Measurements from ENCODE around the gene CDK9. TPM values are rescaled to one million over a fixed set of nuclear protein-coding genes. Genes with fewer than 3 reads are reported as not detected.
"Not testable (repeated sequence)": the region's sequence is repeated elsewhere in the genome, so short reads cannot be mapped to it uniquely, and the experiment has no call there.

CDK9 gene
- 36.6 and 37.0 TPM in 2 replicates for total RNA-seq (2014; rRNA removed)
- polyA plus RNA-seq (2012), result 39.8 TPM

DNA sequence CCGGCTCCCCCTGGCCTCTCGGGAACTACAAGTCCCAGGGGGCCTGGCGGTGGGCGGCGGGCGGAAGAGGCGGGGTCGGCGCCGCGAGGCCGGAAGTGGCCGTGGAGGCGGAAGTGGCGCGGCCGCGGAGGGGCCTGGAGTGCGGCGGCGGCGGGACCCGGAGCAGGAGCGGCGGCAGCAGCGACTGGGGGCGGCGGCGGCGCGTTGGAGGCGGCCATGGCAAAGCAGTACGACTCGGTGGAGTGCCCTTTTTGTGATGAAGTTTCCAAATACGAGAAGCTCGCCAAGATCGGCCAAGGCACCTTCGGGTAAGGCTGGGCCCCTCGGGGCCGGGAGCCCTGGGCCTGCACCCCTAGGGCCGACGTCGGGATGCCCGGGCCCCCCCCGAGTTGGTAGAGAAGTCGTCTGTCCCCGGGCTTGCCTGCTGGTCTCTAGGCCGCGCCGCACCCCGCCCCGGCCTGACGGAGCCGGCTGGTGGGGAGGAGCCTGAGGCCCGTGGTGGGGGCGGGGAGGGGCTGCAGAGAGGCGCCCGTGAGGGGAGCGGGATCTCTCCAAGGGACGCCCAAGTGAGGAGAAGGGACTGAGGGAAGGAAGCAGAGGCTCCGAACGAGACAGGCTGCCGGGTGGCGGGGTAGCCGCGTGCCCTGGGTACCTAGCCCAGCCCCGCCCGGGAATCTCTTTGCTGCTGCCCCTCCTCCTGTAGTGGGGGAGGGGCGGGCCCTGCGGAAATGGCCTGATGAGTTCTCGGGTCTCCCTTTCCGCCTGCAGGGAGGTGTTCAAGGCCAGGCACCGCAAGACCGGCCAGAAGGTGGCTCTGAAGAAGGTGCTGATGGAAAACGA lies at the start of gene CDK9:
CDK9 (plus strand) TSS at position 102 of the 840 bp plus-strand sequence; CDS start at position 217, 115 bp downstream.
- DNase-seq (ENCODE audit: low read depth), result peak; percentile 84

DNA sequence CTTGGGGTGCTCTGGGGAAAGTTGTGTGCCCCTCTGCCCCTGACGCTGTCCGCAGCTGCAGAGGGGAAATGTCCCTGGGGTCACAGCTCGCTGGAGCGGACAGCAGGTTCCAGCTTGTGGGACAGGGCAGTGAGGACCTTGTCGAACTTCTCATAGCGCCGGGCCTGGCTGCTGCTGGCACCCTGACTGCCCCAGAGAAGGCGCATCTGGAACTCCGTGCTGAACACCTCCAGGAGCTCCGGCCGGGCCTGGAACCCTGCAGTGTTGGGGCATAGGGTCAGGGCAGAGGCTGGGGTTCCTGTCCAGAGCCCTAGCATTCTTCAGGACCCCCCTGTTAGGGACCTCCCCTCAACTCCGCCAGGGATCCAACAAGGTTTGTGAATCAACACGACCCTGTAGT lies 47.2 kb upstream of the CDK9 start:
- no peak for DNase-seq (ENCODE audit: low read depth)

DNA sequence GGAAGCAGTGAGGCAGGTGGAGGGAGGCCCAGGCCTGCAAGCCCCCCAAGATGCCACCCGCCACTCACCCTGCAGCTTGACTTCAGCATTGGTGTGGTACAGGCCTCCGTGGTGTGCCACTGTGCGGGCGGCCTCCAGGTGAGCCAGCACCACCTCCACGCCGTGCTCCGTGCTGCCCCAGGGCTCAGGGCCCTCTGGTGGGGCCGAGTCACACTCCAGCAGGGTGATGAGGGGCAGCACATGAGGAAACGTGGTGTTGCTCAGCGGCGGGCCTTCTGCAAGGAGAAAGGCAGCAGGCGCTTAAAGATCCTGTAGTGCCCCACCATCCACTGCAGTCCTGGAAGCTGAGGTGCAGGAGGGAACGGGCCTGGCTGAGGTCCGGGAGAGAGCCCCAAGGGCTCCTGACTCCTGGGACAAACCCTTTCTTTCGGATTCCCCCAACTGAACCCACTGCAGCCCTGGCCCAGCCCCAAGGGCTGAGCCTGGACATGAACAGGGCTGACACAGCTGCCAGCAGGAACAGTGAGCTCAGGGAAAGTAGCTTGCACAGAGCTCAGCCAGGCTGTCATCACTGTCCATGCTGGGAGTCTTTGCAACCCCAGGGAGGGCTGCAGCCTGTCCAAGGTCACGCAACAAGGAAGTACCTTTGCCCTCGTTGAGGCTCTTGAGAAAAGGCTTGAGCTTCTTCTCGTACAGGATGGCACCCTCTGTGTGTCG lies 46.1 kb upstream of the CDK9 start:
- DNase-seq (ENCODE audit: low read depth), result no peak

DNA sequence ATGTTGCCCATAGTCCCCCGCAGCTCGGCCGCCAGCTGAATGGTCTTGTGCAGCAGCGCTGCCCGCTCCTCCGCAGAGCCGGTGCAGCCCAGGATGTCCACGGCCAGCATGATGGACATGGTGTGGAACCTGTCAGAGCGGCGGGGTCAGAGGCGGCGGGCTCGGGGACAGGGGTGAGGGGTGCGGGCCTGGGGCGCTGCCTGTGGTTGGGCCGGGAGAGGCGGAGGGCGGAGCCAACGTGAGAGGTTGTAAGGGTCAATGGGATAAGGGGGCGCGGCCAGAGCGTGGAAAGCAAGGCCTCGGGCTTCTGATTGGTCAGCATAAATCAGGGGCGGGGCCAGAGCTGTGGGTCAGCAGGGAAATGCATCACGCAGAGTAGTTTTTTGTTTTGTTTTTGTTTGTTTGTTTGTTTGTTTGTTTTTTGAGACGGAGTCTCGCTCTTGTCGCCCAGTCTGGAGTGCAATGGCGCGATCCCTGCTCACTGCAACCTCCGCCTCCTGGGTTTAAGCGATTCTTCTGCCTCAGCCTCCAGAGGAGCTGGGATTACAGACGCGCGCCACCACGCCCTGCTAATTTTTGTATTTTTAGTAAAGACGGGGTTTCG lies 43.9 kb upstream of the CDK9 start:
- no peak for DNase-seq (ENCODE audit: low read depth)

DNA sequence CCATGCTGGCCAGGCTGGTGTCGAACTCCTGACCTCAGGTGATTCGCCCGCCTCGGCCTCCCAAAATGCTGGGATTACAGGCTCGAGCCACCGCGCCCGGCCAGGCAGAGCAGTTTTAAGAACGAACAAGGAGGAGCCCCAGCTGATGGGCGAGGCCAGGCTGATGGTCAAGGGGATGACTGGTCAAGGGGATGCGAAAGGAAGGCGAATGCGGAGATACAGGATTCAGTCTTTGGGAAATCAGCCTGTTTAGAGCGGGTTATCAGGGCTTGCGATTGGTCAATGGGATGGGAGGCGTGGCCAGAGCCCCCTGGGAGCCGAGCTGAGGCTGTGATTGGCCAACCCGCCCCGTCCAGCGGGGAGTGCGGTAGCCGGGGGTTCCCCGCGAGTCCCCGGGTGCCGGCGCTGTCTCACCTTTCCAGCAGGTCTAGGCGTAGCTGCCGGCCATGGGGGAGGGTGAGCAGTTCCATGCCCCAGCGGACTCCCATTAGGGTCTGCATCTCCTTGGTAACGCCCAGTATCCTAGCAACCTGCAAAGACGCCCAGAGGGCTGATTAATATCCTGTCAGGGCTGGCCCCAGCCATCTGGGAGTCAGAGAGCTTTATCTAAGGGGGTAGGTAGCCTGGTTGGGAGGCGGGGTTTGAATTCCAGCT lies 43.3 kb upstream of the CDK9 start:
- DNase-seq (ENCODE audit: low read depth), result no peak

DNA sequence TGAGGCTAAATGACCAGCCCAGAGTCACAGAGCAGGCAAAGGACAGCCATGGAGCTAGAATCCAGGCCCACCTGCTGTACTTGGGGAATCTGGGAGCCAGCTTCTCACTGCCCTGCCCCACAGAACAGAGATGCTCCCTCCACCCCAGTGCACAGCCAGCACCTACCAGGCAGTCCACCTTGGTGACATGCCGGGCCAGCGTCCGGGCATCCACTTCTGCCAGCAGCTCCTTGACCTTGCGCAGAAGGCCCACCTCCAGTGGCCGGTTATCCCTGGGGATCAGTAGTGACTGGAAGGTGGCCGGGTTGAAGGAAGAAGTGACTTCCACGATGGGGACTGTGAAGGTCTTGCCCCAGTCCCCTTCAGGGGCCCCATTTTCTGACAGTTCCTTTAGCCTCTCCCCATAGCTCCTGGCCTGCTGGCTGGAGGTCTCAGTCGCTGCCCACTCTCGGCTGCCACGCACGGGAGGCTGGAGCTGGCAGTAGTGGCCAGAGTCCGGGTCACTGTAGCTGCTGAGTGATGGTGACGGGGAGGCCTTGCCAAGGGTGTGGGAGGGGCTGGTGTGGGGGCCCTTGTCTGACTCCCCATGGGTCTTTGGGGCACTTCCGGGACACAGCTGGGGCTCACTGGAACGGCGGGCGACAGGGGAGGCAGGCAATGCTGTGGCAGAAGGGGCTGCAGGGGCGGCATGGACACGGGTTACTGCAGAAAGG lies 41.3 kb upstream of the CDK9 start:
- DNase-seq (ENCODE audit: low read depth), result no peak

DNA sequence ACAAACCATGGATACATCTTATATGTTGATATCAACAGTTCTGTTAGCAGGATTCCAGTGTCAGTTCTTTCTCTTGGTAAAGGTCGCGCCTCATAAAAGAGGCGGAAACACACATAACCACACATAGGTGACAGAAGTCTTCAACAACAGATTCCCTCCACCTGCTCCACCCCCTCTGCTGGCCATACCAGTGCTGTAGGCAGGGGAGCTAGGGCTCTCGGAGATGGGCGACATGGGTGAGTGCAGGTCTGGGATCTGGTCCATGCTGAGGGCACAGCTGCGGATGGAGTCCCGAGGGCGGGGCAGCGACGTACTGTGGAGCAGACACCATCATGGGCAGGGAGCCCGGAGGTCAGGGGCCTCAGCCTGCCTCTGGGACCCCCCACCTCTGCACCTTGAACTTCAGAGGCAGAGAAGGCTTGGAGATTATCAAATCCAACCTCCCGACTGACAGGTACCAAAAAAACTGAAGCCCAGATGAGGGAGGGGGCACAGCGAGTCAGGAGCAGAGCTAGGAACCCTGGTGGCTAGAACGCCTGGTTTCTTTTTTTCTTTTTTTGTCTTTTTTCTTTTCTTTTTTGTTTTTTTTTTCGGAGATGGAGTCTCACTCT lies 38.8 kb upstream of the CDK9 start:
- no peak for DNase-seq (ENCODE audit: low read depth)

DNA sequence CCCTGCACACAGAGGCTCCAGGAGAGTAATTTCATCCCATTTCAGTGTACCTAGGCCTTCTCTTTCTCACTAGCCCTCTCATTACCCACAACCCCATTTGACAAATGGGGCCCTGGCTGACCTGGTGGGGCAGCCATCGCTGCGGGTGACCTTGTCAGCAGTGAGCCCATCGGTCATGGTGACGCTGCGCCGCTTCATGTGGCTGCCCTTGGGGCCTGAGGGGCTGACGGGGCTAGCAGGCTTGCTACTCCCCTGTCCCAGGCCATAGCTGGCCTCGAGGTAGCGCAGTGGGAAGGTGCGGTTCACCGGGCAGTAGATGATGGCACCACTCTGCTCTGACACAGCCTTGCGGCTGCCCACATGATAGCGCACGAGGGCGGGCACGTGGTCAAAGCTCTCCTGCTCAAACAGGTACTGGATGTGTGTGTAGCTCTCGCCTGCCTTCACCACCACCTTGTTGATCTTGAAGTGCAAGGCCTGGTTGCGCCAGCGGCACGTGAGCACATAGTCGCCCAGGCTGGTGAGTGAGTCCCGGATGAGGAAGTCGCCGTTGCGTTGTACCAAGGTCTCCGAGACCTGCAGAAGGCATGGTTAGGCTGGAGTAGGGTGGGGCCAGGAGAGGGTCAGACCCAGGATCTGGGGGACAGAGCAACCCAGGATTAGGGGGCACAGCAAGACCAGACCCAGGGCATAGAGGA lies 36.6 kb upstream of the CDK9 start:
- no peak for DNase-seq (ENCODE audit: low read depth)

DNA sequence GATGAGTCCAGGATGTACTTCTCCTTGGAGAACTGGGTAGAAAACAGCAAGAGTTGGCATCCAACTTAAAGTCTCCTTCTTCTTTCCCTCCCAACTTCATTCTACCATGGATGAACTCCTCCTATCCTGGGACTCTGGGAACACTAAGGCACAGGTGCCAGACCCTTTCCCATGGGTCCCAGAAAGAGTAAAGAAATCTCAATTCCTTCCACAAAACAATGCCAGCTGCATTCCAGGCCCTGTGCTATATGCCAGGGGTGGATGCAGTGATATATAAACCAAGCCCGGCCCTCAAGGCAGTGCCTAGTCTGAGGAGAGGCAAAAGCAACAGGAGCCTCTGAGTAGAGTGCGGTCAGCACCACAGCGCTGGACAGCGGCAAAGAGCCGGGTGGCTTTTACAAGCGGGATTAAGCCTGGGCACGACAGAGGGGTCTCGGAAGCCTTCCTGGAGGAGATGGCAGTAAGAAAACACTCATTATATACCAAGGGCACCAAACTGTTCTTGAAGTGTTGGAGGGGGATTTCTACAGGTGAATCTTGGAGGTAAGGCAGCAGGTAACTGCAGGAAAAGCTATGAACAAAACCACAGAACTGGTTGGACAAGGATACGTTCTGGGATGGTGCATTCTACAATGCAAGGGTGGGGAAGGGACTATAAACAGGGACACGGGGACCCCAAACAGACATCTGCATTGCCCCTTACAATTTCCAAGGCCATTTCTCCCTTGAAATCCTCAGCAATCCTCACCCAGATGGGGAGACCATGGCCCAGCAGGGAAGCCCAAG lies 34.4 kb upstream of the CDK9 start:
- DNase-seq (ENCODE audit: low read depth), result no peak

DNA sequence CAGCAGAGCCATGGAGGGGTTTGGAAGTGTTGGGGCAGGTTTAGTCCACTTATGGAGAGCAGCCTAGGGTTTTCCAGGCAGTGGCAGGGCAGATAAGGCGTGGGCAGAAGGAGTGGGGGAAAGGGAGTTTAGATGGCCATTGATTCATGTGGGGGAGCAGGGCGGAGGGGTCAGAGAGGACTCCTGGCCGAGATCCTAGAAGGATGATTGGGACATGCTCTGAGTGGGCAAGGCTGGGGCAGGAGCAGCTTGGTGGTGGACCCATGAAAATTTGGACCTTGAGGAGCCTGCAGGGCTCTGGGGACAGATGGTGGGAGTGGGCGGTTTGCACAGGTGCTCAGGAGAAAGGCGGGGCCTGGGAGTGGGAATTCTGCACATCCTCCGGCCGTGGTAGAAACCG lies 32.7 kb upstream of the CDK9 start:
- DNase-seq (ENCODE audit: low read depth), result no peak

DNA sequence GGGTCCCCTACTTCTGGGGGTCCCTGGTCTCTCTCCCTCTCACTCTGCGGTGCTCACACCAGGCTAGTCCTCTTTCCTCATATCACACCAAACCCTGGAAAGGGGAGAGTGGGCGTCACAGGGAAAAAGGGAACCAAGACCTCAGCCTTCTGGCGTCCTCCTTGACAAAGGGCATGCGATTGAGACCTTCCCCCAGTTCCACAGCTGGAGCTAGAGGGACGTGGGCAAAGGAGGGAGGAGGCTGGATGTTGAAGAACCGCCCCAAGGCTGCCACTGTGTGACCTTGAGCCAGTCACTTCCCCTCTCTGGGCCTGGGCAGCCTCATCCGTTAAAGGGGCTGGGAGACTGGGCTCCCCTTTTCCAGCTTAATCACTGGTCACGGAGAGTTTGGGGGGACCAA lies 32.2 kb upstream of the CDK9 start:
- DNase-seq (ENCODE audit: low read depth), result no peak

DNA sequence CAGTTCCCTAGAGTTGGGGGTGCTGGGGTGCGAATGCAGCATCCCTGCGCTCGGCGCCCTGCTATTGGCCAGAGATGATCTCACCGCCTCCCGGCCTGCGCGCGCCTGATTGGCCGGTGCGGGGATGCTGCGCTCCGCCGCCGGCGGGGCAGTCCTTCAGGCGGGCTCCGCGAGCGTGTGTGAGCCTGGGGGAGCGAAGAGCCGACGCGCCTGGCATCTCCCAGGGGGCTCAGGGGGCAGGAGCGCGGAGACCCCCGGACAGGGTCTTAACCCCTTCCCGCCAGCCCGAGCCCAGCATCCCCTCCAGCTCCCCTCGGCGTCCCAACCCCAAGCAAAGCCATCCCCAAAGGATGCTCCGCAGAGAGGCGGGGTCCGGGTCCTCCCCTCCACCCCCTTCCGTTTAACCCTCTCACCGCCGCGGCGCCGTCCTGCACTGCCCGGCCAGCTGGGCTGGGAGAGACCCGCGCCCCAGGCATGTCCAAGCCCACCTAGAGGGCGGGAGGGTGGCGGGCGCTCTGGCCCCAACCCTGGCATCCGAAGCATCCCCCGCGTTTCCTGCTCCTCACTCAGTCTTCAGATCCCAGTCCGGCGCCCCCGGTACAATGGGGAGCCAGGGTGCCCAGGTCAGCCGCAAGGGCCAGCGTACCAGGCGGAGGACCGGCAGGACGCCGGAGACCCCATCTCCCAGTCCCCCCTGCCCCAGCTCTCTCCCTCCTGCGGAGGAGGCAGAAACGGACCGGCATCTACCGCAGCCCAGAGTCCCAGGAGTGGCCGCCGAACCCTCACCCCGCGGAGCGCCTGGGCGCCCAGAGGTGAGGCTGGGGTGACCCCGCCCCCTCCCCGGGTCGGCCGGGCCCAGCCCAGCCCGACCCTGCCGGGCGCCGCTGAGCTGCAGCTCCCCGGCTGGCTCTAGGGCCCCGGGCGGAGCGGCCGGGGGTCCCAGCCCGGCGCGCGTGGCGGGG lies 31.5 kb upstream of the CDK9 start:
- DNase-seq (ENCODE audit: low read depth), result no peak

DNA sequence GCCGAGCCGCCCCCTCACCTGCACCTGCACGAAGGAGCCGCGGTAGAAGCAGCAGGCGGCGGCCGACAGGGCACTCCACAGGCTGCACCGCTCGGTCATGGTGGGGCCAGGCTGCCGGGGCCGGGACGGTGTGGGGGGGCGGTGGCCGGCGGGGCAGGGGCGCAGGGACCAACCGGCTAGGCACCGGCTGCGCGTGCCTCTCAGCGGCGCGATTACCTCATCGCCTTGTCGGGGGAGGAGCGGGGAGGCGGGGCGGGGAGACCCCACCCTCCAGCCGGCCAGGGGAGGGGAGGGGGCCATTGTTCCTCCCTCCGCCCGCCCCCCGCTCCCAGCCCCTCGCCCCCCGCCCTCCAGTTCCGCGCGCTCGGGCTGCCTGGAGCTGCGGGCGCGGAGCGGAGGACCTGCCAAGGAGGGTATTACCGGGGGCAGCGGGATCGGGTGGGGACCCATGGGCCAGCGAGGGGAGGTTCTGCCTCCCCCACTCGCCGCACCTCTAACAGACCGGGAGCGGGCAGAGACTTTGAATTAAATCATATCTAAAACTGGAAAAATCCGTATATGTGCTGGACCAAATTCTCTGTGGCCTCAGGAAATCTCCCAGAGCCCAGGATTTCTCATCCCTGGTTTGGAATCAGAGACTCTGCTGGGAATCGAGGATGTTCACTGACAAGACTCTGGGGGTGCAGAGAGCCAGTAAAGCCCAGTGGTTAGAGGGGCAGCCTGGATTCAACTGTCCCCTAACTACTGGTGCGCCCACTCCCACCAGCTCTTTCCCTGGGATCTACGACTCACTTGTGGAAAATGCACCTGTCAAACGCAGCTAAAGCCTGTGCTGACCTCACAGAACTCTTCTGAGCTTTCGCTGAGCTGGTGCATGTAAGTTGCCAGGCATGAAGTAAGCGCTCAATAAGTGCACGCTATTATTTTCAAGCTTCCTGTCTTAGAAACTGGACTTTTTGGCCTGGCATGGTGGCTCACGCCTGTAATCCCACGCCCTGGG lies 30.5 kb upstream of the CDK9 start:
- DNase-seq (ENCODE audit: low read depth), result no peak

DNA sequence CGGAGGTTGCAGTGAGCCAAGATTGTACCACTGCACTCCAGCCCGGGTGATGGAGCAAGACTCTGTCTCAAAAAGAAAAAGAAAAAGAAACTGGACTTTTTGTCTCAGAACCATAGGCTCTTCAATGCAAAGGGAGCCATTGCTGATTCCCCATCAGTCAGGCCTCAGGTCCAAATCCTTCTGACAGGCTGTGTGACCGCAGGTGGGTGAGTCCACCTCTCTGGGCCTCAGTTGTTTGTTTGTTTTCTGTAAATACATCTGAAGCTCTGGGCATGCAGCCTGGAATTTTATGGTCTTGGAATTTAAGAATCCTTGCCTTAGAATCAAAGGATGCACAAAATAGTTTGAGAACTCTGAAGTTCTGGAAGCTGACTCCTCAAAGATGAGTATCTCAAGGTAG lies 29.6 kb upstream of the CDK9 start:
- DNase-seq (ENCODE audit: low read depth), result no peak

DNA sequence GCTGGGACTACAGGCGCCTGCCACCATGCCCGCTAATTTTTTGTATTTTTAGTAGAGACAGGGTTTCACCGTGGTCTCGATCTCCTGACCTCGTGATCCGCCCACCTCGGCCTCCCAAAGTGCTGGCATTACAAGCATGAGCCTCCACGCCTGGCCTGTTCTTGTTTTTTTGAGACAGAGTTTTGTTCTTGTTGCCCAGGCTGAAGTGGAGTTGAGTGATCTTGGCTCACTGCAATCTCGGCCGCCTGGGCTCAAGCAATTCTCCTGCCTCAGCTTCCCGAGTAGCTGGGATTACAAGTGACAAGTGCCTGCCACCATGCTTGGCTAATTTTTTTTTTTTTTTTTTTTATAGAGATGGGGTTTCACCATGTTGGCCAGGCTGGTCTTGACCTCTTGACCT lies 29.1 kb upstream of the CDK9 start:
- DNase-seq (ENCODE audit: low read depth), result not testable (repeated sequence)

DNA sequence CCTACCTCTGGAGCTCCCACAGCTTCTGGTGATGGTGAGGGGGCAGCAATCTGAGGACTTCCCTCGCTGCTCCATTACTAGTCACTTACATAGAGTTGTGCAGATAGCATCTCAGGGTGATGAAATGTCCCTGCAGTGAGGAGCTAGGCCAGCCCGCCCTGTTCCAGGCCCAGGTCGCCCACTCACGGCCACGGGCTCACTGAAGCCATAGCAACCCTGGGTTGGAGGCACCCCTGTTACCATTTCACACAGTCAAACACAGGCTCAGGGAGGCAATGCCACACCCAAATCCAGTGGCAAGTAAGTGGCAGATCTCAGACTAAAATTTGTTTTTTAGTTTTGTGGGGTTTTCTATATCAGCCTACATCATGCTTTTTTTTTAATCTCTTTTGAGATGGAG lies 27.0 kb upstream of the CDK9 start:
- DNase-seq (ENCODE audit: low read depth), result no peak

DNA sequence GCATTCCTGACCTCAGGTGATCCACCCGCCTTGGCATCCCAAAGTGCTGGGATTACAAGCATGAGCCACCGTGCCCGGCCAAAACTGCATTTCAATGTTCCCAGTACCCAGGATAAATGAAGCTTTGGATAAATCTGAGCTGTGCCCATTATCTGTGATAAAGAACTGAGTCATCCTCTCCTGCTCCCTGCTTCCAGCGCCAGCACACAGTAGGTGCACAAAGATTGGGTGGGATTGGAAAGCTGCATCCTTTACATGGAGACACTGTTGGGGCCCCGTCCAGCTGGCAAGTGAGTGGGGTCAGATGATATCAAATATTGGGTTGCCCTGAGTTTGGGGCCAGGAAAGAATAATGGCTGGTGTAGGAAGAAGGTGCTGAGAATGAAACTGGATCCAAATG lies 24.8 kb upstream of the CDK9 start:
- no peak for DNase-seq (ENCODE audit: low read depth)
